ENCODE results near the gene GLIS1.

GRCh38 chr1:53498555-53499131, 240.3 kb downstream of the GLIS1 start:
- no peak for TF ChIP-seq EZH2 (IDR thresholded peaks at IDR 0.05; ENCODE audit: low read length)
- TF ChIP-seq, protein P1, sequence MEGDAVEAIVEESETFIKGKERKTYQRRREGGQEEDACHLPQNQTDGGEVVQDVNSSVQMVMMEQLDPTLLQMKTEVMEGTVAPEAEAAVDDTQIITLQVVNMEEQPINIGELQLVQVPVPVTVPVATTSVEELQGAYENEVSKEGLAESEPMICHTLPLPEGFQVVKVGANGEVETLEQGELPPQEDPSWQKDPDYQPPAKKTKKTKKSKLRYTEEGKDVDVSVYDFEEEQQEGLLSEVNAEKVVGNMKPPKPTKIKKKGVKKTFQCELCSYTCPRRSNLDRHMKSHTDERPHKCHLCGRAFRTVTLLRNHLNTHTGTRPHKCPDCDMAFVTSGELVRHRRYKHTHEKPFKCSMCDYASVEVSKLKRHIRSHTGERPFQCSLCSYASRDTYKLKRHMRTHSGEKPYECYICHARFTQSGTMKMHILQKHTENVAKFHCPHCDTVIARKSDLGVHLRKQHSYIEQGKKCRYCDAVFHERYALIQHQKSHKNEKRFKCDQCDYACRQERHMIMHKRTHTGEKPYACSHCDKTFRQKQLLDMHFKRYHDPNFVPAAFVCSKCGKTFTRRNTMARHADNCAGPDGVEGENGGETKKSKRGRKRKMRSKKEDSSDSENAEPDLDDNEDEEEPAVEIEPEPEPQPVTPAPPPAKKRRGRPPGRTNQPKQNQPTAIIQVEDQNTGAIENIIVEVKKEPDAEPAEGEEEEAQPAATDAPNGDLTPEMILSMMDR (optimal IDR thresholded peaks at IDR 0.05 in 1 of 3, IDR thresholded peaks at IDR 0.05 in 1 of 3, conservative IDR thresholded peaks at IDR 0.05 in 1 of 3; ENCODE audit: extremely low read depth in 1 of 3, insufficient read depth in 2 of 3, low read length in 3 of 3), result no peak

Measured in keratinocyte (primary cell).